Measurements from ENCODE around the gene ATM. TPM values are rescaled to one million over a fixed set of nuclear protein-coding genes. Genes with fewer than 3 reads are reported as not detected.

ATM gene, protein sequence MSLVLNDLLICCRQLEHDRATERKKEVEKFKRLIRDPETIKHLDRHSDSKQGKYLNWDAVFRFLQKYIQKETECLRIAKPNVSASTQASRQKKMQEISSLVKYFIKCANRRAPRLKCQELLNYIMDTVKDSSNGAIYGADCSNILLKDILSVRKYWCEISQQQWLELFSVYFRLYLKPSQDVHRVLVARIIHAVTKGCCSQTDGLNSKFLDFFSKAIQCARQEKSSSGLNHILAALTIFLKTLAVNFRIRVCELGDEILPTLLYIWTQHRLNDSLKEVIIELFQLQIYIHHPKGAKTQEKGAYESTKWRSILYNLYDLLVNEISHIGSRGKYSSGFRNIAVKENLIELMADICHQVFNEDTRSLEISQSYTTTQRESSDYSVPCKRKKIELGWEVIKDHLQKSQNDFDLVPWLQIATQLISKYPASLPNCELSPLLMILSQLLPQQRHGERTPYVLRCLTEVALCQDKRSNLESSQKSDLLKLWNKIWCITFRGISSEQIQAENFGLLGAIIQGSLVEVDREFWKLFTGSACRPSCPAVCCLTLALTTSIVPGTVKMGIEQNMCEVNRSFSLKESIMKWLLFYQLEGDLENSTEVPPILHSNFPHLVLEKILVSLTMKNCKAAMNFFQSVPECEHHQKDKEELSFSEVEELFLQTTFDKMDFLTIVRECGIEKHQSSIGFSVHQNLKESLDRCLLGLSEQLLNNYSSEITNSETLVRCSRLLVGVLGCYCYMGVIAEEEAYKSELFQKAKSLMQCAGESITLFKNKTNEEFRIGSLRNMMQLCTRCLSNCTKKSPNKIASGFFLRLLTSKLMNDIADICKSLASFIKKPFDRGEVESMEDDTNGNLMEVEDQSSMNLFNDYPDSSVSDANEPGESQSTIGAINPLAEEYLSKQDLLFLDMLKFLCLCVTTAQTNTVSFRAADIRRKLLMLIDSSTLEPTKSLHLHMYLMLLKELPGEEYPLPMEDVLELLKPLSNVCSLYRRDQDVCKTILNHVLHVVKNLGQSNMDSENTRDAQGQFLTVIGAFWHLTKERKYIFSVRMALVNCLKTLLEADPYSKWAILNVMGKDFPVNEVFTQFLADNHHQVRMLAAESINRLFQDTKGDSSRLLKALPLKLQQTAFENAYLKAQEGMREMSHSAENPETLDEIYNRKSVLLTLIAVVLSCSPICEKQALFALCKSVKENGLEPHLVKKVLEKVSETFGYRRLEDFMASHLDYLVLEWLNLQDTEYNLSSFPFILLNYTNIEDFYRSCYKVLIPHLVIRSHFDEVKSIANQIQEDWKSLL (N-terminal part only)
- 37.3 and 39.7 TPM in 2 replicates for total RNA-seq

- H3K36me3 Mint-ChIP-seq (ENCODE audit: low read depth): peaks cover 17% of the 10 kb centered on the region
- no peaks in the 10 kb centered on the region for H3K9me3 Mint-ChIP-seq
- no peak within 1 kb of the TSS for H3K27ac Mint-ChIP-seq
- no peak within 1 kb of the TSS for H3K4me3 Mint-ChIP-seq
- no peaks in the 10 kb centered on the region for H3K27me3 Mint-ChIP-seq (ENCODE audit: insufficient read depth)
- intact Hi-C loops (cut with micrococcal nuclease): loop anchor here (1.0 to 10.0 kb wide), 12 partner anchors 22 to 658 kb away; partner anchors contain the start of genes ACAT1, ALKBH8, C11orf65 and EXPH5
- peaks cover 35% of the 10 kb centered on the region for H3K4me1 Mint-ChIP-seq (ENCODE audit: low read depth)
- DNase-seq (ENCODE audit: low spot score): peak; percentile 98
Observed at GRCh38 chr11:108222574-108223347, at the start of gene ATM, which contains the start of gene NPAT. ATM (plus strand) TSS chr11:108223067; CDS start chr11:108227625, 4,558 bp downstream. NPAT (minus strand) TSS chr11:108222638; CDS start chr11:108222536, 102 bp downstream.

- Mint-ChIP-seq H3K9me3 (no peaks in the 10 kb centered on the region), H3K27ac (no peak overlapping the region), H3K4me3 (no peak overlapping the region), H3K27me3 (ENCODE audit: insufficient read depth) (no peaks in the 10 kb centered on the region), H3K4me1 (ENCODE audit: low read depth) (no peaks in the 10 kb centered on the region), H3K36me3 (ENCODE audit: low read depth) (peaks cover 43% of the 10 kb centered on the region)
- DNase-seq (ENCODE audit: low spot score): no peak
- intact Hi-C loops (cut with micrococcal nuclease): no loop called here
Observed at GRCh38 chr11:108177570-108177969, 45.3 kb upstream of the ATM start.

DNA sequence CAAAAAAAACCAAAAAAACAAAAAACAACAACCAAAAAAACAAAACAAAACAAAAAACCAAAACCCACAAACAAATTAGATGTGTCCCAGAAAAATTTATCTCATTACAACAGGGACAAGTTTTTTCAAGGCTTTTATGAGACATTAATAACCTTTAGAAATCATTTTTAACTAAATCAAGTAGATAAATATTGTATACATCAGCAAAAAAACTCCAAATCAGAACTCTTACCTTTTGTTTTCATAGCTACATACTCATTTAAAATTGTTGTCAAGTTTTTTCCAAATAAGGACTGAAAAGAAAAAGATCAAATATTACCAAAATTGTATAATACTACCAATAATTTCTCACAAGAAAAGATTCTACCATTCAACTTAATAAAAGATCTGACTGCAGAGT, 29.1 kb upstream of the ATM start:
- peaks cover 41% of the 10 kb centered on the region for H3K36me3 Mint-ChIP-seq (ENCODE audit: low read depth)
- no peak overlapping the region for H3K27ac Mint-ChIP-seq
- no peaks in the 10 kb centered on the region for H3K27me3 Mint-ChIP-seq (ENCODE audit: insufficient read depth)
- intact Hi-C loops (cut with micrococcal nuclease): loop anchor here (5.0 kb wide), 1 partner anchor 36 kb away; no protein-coding TSS in a partner anchor
- no peak overlapping the region for H3K4me3 Mint-ChIP-seq
- no peak for DNase-seq (ENCODE audit: low spot score)
- H3K4me1 Mint-ChIP-seq (ENCODE audit: low read depth): peaks cover 26% of the 10 kb centered on the region
- H3K9me3 Mint-ChIP-seq: no peaks in the 10 kb centered on the region

- DNase-seq (ENCODE audit: low spot score): no peak
- Mint-ChIP-seq H3K36me3 (ENCODE audit: low read depth) (peaks cover 37% of the 10 kb centered on the region), H3K9me3 (no peaks in the 10 kb centered on the region), H3K4me3 (no peak overlapping the region), H3K27me3 (ENCODE audit: insufficient read depth) (no peaks in the 10 kb centered on the region), H3K27ac (no peak overlapping the region), H3K4me1 (ENCODE audit: low read depth) (peaks cover 48% of the 10 kb centered on the region)
- intact Hi-C loops (cut with micrococcal nuclease): loop anchor here (1.0 kb wide), 1 partner anchor 44 kb away; no protein-coding TSS in a partner anchor
Observed at GRCh38 chr11:108196901-108197300, 26.0 kb upstream of the ATM start.

DNA sequence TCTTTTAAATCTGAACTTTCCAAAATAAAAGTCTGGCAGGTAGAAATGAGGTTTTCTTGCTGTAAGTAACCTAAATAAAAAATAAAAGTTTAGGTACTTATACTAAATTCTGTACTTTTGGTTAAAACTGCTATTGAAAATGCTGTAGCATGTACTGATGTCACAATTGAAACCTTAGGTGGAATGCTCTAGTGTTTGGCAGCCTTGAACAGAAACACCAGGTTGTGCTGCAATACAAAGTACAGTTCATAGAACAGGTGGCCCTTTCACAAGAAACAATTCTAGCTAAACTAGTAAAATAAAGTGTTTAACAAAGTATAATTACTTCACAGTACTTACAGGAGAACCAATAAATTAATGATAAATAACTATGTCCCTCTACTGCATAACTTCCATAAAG, 25.5 kb upstream of the ATM start:
- Mint-ChIP-seq H3K27ac (no peak overlapping the region), H3K4me3 (no peak overlapping the region), H3K27me3 (ENCODE audit: insufficient read depth) (no peaks in the 10 kb centered on the region), H3K9me3 (no peaks in the 10 kb centered on the region), H3K36me3 (ENCODE audit: low read depth) (peaks cover 37% of the 10 kb centered on the region), H3K4me1 (ENCODE audit: low read depth) (peaks cover 48% of the 10 kb centered on the region)
- intact Hi-C loops (cut with micrococcal nuclease): loop anchor here (1.0 kb wide), 1 partner anchor 44 kb away; no protein-coding TSS in a partner anchor
- DNase-seq (ENCODE audit: low spot score): no peak

GRCh38 chr11:108198833-108199232, 24.0 kb upstream of the ATM start:
- intact Hi-C loops (cut with micrococcal nuclease): no loop called here
- Mint-ChIP-seq H3K27ac (peak overlapping the region; percentile 93), H3K9me3 (no peaks in the 10 kb centered on the region), H3K4me1 (ENCODE audit: low read depth) (peaks cover 55% of the 10 kb centered on the region), H3K36me3 (ENCODE audit: low read depth) (peaks cover 44% of the 10 kb centered on the region), H3K27me3 (ENCODE audit: insufficient read depth) (no peaks in the 10 kb centered on the region), H3K4me3 (no peak overlapping the region)
- no peak for DNase-seq (ENCODE audit: low spot score)

GRCh38 chr11:108199446-108200321, 23.2 kb upstream of the ATM start:
- intact Hi-C loops (cut with micrococcal nuclease): loop anchor here (1.0 to 2.0 kb wide), 4 partner anchors 23 to 268 kb away; partner anchors contain the start of genes C11orf65 and NPAT
- Mint-ChIP-seq H3K27me3 (ENCODE audit: insufficient read depth) (no peaks in the 10 kb centered on the region), H3K27ac (peak overlapping the region; percentile 93), H3K9me3 (peaks cover 3% of the 10 kb centered on the region), H3K4me3 (peak overlapping the region; percentile 34), H3K36me3 (ENCODE audit: low read depth) (peaks cover 48% of the 10 kb centered on the region), H3K4me1 (ENCODE audit: low read depth) (peaks cover 55% of the 10 kb centered on the region)
- peak; percentile 48 for DNase-seq (ENCODE audit: low spot score)

DNA sequence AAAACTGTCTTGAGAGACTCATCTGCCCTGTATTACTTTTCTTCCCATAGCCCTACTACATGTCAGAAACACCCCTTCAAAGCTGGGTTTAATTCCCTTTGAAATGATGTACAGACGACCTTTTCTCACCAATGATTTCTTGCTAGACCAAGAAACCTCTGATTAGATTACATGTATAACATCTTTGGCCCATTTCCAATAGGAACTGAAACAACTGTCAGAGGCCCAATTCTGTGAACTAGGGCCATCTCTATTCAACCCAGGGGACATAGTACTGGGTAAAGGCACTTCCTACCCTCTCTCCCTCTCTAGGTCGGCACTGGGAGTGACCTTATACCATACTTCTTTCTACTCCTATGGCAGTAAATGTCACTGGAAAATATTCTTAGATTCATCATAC, 19.8 kb upstream of the ATM start:
- H3K4me1 Mint-ChIP-seq (ENCODE audit: low read depth): peaks cover 38% of the 10 kb centered on the region

GRCh38 chr11:108204376-108204775, 18.5 kb upstream of the ATM start:
- no peak for DNase-seq (ENCODE audit: low spot score)
- Mint-ChIP-seq H3K4me1 (ENCODE audit: low read depth) (peaks cover 28% of the 10 kb centered on the region), H3K4me3 (no peak overlapping the region), H3K27ac (no peak overlapping the region), H3K9me3 (peaks cover 25% of the 10 kb centered on the region), H3K36me3 (ENCODE audit: low read depth) (peaks cover 61% of the 10 kb centered on the region), H3K27me3 (ENCODE audit: insufficient read depth) (no peaks in the 10 kb centered on the region)
- intact Hi-C loops (cut with micrococcal nuclease): no loop called here

More for the DNA sequence above, 19.8 kb upstream of the ATM start:
- H3K36me3 Mint-ChIP-seq (ENCODE audit: low read depth): peaks cover 58% of the 10 kb centered on the region
- peaks cover 17% of the 10 kb centered on the region for H3K9me3 Mint-ChIP-seq
- H3K27me3 Mint-ChIP-seq (ENCODE audit: insufficient read depth): no peaks in the 10 kb centered on the region
- DNase-seq (ENCODE audit: low spot score): no peak
- H3K27ac Mint-ChIP-seq: no peak overlapping the region
- intact Hi-C loops (cut with micrococcal nuclease): no loop called here
- H3K4me3 Mint-ChIP-seq: no peak overlapping the region

- H3K27ac Mint-ChIP-seq: no peak overlapping the region
- peaks cover 23% of the 10 kb centered on the region for H3K4me1 Mint-ChIP-seq (ENCODE audit: low read depth)
- DNase-seq (ENCODE audit: low spot score): no peak
- intact Hi-C loops (cut with micrococcal nuclease): no loop called here
- H3K36me3 Mint-ChIP-seq (ENCODE audit: low read depth): peaks cover 61% of the 10 kb centered on the region
- peaks cover 28% of the 10 kb centered on the region for H3K9me3 Mint-ChIP-seq
- H3K4me3 Mint-ChIP-seq: no peak overlapping the region
- H3K27me3 Mint-ChIP-seq (ENCODE audit: insufficient read depth): no peaks in the 10 kb centered on the region
Observed at GRCh38 chr11:108204929-108205499, 17.9 kb upstream of the ATM start.

DNA sequence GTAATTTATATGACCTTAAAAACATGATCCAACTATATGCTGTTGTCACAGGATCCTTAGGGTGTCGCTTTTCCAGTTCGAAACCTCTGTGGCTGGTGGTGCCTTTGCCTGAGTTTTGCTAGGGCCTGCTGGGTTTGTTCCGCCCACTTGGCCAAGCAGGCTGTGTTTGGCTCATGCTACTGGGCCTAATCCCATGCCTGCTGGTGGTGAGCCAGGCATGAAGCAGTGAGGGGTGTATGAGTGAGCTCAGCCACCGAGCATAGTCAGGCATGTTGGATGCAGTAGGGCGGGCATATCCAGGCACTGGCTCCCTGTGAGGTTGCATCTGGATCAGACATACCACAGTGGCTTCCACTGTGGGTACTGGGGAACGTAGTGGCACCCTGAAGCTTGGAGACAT, 16.7 kb upstream of the ATM start:
- no peak overlapping the region for H3K27ac Mint-ChIP-seq
- H3K4me1 Mint-ChIP-seq (ENCODE audit: low read depth): peaks cover 20% of the 10 kb centered on the region
- H3K36me3 Mint-ChIP-seq (ENCODE audit: low read depth): peaks cover 71% of the 10 kb centered on the region
- no peak overlapping the region for H3K4me3 Mint-ChIP-seq
- intact Hi-C loops (cut with micrococcal nuclease): no loop called here
- H3K9me3 Mint-ChIP-seq: peaks cover 31% of the 10 kb centered on the region
- no peak for DNase-seq (ENCODE audit: low spot score)
- no peaks in the 10 kb centered on the region for H3K27me3 Mint-ChIP-seq (ENCODE audit: insufficient read depth)
